Measurements from ENCODE around the gene TTLL11. TPM values are rescaled to one million over a fixed set of nuclear protein-coding genes. Genes with fewer than 3 reads are reported as not detected.

TTLL11 gene
- total RNA-seq, 2 experiments from 2014 or later, result 0.56 to 1.4 TPM

DNA sequence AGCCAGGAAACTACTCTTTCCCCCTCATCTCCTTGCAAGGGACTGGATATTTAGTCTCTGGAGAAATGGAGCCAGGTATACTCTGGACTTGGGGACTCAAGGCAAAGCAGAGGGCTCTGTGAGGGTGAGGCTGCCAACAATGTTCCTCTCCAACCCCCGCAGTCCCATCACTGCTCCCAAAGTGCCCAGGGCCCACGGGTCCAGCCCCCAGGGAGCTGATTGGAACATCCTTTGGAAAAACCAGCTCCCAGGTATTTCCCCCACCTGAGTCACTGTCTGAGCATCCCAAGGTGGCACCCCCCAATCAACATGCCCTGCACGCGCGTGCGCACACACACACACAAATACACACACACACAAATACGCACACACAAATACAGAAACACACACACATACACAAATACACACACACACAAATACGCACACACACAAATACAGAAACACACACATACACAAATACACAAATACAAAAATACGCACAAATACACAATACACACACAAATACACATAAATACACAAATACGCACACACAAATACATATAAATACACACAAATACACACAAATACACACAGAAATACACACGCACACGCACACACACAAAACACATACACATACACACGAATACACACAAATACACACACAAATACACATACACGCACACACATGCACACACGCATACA is 304.3 kb downstream of the TTLL11 start:
- no peaks in the 10 kb centered on the region for H3K36me3 Mint-ChIP-seq (ENCODE audit: low read depth)
- no peaks in the 10 kb centered on the region for H3K9me3 Mint-ChIP-seq
- H3K27me3 Mint-ChIP-seq, result peaks cover 3% of the 10 kb centered on the region
- DNase-seq (no peak), ATAC-seq (no peak)
- intact Hi-C loops (cut with micrococcal nuclease), result no loop called here
- H3K4me1 Mint-ChIP-seq (ENCODE audit: low read depth), result peaks cover 5% of the 10 kb centered on the region
- no peak overlapping the region for H3K4me3 Mint-ChIP-seq
- ChIA-PET POLR2A (no interaction called here), CTCF (interaction anchor here (0.7 kb wide), 1 partner anchor 54 kb away, joined by 3 read pairs; no protein-coding TSS in a partner anchor)
- no peak overlapping the region for H3K27ac Mint-ChIP-seq
- TF ChIP-seq, protein P1, sequence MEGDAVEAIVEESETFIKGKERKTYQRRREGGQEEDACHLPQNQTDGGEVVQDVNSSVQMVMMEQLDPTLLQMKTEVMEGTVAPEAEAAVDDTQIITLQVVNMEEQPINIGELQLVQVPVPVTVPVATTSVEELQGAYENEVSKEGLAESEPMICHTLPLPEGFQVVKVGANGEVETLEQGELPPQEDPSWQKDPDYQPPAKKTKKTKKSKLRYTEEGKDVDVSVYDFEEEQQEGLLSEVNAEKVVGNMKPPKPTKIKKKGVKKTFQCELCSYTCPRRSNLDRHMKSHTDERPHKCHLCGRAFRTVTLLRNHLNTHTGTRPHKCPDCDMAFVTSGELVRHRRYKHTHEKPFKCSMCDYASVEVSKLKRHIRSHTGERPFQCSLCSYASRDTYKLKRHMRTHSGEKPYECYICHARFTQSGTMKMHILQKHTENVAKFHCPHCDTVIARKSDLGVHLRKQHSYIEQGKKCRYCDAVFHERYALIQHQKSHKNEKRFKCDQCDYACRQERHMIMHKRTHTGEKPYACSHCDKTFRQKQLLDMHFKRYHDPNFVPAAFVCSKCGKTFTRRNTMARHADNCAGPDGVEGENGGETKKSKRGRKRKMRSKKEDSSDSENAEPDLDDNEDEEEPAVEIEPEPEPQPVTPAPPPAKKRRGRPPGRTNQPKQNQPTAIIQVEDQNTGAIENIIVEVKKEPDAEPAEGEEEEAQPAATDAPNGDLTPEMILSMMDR (IDR thresholded peaks at IDR 0.05), result no peak

DNA sequence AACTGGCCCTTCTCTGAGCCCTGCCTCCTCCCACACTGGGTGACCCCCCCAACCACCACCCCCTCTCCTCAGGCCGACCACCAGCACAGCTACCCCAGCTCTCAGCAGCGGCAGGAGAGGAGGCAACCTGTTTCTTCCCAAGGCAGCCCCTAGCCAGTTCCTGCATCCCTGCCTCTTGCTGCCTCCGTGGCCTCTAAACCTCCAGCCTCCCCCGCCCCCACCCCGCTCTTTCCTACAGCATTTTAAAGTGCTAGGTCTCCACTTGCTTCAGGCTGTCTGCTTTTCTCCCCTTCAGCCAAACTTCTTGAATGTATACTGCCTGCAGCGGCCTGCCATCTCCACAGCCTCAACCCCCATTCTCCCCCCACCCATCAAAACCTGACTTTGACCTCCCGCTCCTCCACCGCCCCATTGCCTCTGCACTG is 306.1 kb downstream of the TTLL11 start:
- ChIA-PET CTCF (no interaction called here), POLR2A (no interaction called here)
- ATAC-seq (no peak), DNase-seq (no peak)
- H3K4me1 Mint-ChIP-seq (ENCODE audit: low read depth), result peaks cover 8% of the 10 kb centered on the region
- no peaks in the 10 kb centered on the region for H3K36me3 Mint-ChIP-seq (ENCODE audit: low read depth)
- TF ChIP-seq, protein P1 (IDR thresholded peaks at IDR 0.05), result no peak
- no peak overlapping the region for H3K4me3 Mint-ChIP-seq
- intact Hi-C loops (cut with micrococcal nuclease), result no loop called here
- peaks cover 3% of the 10 kb centered on the region for H3K27me3 Mint-ChIP-seq
- H3K9me3 Mint-ChIP-seq, result no peaks in the 10 kb centered on the region
- no peak overlapping the region for H3K27ac Mint-ChIP-seq

DNA sequence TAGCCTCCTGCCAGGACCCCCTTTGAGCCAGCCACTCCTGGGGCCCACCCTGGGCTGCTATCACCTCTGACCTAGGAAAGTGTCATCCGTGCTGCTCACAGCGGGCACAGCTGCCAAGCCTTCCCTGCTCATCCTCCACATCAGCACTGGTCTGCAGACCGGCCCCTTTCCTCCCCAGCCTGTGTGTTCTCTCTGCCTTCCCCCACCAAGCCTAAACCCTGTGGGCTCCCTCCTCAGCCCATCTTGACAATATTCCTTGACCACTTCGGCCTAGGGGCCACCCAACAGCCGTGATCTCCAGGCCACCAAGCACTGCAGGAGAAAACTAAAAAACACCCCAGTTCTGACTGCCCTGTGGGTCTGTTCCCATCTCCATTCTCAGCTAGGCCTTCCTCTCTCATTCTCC is 306.6 kb downstream of the TTLL11 start:
- H3K4me3 Mint-ChIP-seq, result no peak overlapping the region
- H3K9me3 Mint-ChIP-seq, result no peaks in the 10 kb centered on the region
- ChIA-PET POLR2A (no interaction called here), CTCF (no interaction called here)
- DNase-seq, result no peak
- intact Hi-C loops (cut with micrococcal nuclease), result no loop called here
- H3K4me1 Mint-ChIP-seq (ENCODE audit: low read depth), result peaks cover 8% of the 10 kb centered on the region
- TF ChIP-seq, protein P1 (IDR thresholded peaks at IDR 0.05), result no peak
- no peaks in the 10 kb centered on the region for H3K36me3 Mint-ChIP-seq (ENCODE audit: low read depth)
- peaks cover 3% of the 10 kb centered on the region for H3K27me3 Mint-ChIP-seq
- H3K27ac Mint-ChIP-seq, result no peak overlapping the region
- ATAC-seq, result no peak

DNA sequence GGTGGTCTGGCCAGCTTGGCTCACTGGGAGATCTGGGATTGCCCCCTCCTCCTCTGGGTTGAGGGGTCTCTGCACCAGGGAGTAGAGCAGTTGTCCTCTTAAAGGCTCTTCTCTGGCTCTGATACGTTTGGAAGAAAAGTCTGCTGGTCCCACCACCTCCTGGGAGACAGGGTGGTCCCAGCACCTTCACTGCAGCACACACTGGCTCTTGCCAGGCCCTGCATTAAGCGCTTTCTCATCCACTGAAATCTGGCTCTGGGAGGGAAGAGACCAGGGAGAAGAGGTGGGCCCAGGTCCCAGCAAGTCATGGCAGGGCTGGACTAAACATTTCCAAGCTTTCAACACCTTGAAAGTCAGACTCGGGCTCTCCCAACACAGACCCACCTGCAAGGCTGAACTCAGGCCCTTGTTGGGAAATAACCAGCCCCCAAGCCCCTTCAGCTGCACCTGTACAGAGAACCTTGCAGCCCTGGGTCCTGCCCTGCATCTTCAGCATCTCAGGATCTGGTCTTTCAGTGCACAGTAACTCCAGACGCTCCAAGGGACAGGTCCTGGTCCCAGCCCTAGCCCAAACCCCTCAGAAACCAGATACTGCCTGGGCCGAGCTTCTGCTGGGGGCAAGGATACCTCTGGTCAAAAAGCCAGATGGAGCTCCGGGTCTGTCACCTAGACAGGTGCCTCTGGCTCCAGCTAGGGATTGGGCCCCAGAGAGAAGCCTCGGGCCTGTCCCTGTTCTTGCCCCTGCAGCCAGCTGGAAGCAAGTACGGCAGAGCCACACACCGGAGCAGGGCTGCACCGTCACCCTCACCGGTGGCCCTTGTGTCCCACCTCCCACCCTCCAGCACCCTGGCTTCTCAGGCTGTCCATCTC is 307.2 kb downstream of the TTLL11 start:
- Mint-ChIP-seq H3K4me3 (no peak overlapping the region), H3K27me3 (peaks cover 3% of the 10 kb centered on the region), H3K27ac (no peak overlapping the region), H3K36me3 (ENCODE audit: low read depth) (no peaks in the 10 kb centered on the region), H3K9me3 (no peaks in the 10 kb centered on the region), H3K4me1 (ENCODE audit: low read depth) (peaks cover 8% of the 10 kb centered on the region)
- intact Hi-C loops (cut with micrococcal nuclease), result no loop called here
- TF ChIP-seq, protein P1 (IDR thresholded peaks at IDR 0.05), result no peak
- DNase-seq, result no peak
- ChIA-PET POLR2A (no interaction called here), CTCF (no interaction called here)
- ATAC-seq, result no peak

All from activated CD8-positive, alpha-beta T cell treated with anti-CD3 and anti-CD28 coated beads for 36 hours (primary cell).